ENCODE data around the gene RPS16. TPM values are rescaled to one million over a fixed set of nuclear protein-coding genes. Genes with fewer than 3 reads are reported as not detected.

Gene RPS16
- total RNA-seq, 1 donor, result 148 TPM

DNA sequence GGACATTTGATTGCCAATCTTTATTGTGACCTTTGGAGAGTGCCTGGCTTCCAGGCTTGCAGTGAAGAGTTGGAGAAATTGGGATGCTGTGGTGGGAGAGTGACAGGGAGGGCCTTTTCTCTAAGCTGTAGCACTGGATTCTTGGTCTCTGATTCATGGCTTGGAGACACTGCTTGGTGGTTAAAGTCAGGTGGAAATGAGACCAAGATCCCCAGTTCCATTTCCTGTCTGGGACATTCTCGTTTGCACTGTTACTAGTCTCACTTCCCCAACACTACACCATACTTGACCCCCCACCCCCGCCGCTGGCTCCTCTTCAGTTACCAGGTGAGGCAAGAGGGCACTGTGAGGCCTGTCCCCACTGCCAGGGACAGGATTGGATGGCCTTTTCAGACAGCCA, 12.5 kb upstream of the RPS16 start:
- no peak for TF ChIP-seq CTCF (IDR thresholded peaks at IDR 0.05; ENCODE audit: insufficient read depth, low read length)
- H3K4me3 ChIP-seq (ENCODE audit: low read depth, low read length), result no peak overlapping the region
- DNase-seq (ENCODE audit: low read depth), result no peak

DNA sequence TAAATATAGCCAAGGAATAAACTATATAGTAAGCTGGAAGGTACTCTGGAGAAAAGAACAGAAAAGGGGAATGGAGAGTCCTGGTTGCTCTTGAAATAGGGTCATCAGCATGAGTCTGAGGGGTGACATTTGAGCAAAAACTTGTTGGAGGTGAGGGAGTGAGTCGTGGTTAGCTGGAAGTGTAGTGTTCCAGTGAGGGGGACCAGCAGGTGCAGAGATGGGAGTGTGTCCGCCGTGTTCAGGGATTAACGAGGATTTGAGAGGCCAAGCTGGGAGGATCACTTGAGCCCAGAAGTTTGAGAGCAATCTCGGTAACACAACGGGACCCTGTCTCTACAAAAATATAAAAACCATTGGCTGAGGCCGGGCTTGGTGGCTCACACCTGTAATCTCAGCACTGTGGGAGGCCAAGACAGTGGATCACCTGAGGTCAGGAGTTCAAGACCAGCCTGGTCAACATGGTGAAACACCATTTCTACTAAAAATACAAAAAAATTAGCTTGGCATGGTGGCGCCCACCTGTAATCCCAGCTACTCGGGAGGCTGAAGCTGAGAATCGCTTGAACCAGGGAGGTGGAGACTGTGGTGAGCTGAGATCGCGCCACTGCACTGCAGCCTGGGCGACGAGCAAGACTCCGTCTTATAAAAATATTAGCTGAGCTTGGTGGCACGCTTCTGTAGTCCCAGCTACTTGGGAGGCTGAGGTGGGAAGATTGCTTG, 10.8 kb upstream of the RPS16 start:
- no peak for DNase-seq (ENCODE audit: low read depth)
- H3K4me3 ChIP-seq (ENCODE audit: low read depth, low read length), result peak overlapping the region; percentile 100
- TF ChIP-seq CTCF (IDR thresholded peaks at IDR 0.05; ENCODE audit: insufficient read depth, low read length), result no peak

GRCh38 chr19:39445196-39446111, 9.7 kb upstream of the RPS16 start, which contains the start of gene SUPT5H:
Gene SUPT5H, plus strand, starts transcription at chr19:39445582. Its CDS starts 309 bp downstream, at chr19:39445891.
- peak; percentile 98 for DNase-seq (ENCODE audit: low read depth)
- TF ChIP-seq CTCF (IDR thresholded peaks at IDR 0.05; ENCODE audit: insufficient read depth, low read length), result no peak
- H3K4me3 ChIP-seq (ENCODE audit: low read depth, low read length), result peak within 1 kb of the TSS; percentile 100

GRCh38 chr19:39444598-39445195, 8.9 kb upstream of the RPS16 start:
- peak overlapping the region; percentile 100 for H3K4me3 ChIP-seq (ENCODE audit: low read depth, low read length)
- TF ChIP-seq CTCF (IDR thresholded peaks at IDR 0.05; ENCODE audit: insufficient read depth, low read length), result no peak
- DNase-seq (ENCODE audit: low read depth), result peak; percentile 44

DNA sequence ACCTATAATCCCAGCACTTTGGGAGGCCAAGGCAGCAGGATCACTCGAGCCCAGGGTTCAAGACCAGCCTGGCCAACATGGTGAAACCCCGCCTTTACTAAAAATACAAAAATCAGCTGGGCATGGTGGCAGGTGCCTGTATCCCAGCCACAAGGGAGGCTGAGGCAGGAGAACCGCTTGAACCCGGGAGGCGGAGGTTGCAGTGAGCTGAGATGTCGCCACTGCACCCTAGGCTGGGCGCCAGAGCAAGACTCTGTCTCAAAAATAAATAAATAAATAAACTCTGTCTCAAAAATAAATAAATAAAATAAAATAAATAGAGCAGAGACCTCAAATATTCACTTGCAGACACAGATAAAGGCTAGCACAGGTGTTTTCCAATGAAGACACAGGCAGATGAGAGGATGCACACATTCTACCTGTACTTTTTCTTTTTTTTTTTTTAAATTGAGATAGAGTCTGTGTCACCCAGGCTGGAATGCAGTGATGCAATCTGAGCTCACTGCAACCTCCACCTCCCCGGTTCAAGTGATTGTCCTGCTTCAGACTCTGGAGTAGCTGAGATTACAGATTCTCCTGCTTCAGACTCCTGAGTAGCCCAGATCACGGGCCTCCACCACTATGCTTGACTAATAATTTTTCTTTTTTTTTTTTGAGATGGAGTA, 2.7 kb upstream of the RPS16 start:
- no peak overlapping the region for H3K4me3 ChIP-seq (ENCODE audit: low read depth, low read length)
- TF ChIP-seq CTCF (IDR thresholded peaks at IDR 0.05; ENCODE audit: insufficient read depth, low read length), result no peak
- DNase-seq (ENCODE audit: low read depth), result peak; percentile 40

DNA sequence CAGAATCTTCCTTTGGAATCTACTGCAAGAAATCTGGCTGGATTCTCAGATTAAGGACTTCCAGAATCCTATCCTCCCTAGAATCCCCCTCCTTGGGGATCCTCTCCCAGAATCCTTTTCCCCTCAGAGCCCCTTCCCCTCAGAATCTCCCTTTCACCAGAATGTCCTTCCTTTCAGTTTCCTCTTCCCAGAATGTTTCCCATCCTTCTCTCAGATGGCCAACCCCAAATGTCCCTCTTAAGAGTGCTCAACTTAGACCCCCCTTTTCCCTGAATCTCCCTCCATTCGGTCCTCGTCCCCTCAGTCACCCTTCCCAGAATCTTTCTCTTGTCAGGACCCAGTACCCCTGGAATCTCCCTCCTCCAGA, 584 bp upstream of the RPS16 start:
- TF ChIP-seq CTCF (IDR thresholded peaks at IDR 0.05; ENCODE audit: insufficient read depth, low read length), result no peak

More for the DNA sequence above, 584 bp upstream of the RPS16 start:
- no peak for DNase-seq (ENCODE audit: low read depth)
- peak overlapping the region; percentile 69 for H3K4me3 ChIP-seq (ENCODE audit: low read depth, low read length)
